ENCODE measurements around the gene SLAIN1.

Gene SLAIN1

DNA sequence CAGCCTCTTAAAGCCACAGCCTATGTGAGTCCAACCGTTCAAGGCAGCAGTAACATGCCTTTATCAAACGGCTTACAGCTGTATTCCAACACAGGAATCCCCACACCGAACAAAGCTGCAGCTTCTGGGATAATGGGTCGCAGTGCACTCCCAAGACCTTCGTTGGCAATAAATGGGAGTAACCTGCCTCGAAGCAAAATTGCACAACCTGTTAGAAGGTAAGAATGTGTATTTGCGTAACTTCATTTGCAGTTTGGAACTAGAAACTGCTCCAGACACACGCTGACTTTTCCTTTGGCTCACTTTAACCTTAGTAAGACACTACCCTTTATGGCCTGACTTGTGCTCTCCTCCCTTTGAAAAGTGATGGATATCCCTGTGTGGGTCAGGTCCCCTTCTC, 63.4 kb downstream of the SLAIN1 start:
- no peak for DNase-seq

DNA sequence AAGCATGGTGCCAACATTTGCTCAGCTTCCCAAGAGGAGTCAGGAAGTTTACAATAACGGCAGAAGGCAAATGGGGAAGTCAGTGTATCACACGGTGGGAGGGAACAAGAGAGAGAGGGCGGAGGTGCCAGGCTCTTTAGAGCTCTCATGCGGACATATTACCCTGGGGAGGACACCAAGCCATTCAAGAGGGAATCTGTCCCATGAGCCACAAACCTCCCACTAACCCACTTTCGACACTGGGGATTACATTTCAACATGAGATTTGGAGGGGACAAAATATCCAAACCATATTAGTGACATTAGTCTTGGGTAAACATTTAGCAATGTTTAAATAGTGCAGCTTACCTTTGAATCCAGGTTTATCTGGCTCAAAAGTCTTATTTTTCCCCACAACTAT, 69.9 kb downstream of the SLAIN1 start:
- no peak for DNase-seq

DNA sequence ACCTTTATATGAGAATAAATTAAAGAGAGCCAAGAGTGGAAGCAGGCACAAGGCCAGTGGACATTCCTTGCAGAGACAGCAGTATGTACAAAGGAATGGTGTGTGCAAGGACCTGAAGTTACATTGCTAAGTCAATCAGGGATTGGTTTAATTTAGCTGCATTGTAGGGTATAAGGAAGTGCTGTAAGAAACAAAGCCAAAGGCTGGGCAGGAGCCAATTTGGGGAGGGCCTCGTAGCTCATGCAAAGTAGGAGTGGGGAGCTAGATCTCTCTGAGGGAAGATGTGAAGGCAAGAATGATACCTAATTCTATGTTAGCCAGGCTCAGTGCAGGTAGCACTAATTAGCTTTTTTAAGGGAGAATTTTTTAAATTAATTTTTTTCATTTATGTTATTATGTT, 76.7 kb downstream of the SLAIN1 start:
- no peak for DNase-seq

DNA sequence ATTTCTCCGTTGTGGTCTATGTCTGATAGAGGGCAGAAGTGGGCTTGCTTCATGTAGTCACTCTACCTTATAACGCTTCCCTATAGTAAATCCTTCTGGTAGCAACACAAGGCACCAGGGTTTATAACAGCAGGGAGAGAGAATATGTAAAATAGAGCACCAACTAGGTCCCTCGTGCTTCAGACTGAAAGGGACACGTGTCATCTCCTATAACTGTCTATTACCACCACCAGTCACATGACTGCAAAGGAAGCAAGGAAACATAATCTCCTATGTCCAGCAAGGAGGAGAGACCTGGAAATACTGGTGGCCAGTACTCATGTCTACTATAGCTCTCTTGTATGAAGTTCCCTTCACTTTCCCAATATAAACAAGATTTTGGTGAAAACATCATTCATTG, 79.2 kb downstream of the SLAIN1 start:
- no peak for DNase-seq

DNA sequence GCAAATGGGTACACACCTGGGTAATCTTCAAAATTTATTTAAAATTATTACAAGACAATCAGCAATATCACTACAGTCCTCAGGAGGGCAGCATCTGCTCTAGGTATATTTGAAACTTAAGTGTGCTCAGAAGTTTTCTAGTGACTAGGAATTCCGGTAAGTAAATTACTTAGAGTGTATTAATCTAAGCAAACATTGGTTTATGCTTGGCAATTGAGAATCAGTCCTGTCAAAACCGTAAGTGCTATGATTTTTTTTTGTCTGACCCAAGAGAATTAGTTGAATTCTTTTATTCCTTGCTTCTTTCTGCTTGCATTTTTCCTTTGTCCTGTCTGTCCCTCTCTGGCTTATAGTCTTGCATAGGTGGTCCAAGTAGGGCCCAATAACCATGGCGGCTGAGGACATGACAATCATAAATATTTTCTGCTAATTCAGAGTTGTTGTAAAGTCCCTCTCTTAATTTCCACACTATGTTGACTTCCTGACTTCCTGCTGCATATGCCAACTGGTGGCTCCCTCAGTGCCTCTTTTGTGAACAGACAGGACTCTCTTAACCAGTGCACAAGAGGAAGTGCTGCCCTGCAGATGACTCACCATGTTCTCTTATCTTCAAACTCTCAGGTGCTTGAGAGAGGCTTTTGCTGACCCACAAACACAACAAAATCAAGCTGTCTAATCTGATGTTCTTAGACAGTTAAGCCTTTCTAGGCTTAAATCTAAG, 82.2 kb downstream of the SLAIN1 start:
- no peak for DNase-seq

DNA sequence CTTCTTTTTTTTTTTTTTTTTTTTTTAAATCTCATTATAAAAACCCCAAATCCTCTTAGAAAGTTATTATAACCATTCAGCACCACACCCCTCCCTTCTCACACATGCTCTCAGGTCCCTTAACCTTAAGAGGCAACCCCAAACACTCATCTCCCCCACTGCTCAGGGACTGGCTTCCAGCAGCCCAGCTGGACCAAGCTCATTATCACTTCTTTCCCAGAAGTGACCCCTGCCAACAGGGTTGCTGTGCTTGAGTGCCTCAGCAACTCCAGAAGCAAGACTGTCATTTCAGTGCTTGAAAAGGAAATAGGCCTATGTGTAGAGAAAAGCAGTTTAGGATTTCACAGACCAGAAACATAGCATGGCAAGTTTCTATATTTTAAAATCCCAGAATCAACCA, 84.3 kb downstream of the SLAIN1 start:
- no peak for DNase-seq

DNA sequence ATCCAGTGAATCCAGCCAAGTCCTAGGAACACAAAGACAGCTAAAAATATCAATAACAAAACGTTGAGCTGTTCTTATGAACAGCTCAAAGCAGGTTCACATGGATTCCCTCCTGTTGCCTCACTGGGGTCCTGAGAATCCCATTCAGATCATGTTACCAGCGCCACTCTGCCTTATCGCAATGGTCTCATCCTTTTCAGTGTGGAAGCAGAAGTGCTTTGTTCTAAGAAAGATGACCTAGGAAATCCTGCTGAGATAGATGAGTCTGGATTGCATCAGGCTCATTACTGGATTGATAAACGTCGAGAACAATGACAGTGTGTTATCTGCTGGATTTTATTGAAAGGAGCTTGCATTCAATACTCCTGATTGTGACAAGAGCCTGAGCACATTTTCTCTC, 87.0 kb downstream of the SLAIN1 start:
- DNase-seq, result no peak

DNA sequence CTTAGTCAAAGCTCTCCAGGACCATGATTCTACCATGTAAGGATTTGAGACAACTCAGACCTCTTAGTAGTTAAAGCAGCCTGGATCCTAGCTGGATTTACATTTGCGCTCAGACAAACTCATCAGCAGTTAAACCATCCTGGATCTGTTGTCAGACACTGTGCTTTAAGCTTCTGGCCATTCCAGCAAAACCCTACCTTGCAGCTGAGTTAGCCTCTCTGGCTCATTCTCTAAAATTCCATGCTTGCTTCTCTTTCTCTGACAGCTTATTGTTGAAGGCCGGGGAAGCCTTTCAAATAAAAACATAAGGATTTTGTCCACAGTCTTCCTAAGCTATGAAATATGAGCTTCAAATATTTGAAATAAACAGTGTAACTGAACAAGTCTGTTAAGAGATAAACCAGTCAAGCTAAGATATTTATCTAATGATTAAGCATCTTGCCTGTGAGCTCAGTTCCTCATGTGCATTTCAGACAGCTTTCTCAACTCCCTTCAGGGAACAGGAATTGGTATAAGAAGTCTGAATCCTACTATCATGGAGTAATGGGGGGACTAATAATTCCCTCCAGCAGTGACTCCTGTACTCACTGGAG, 89.3 kb downstream of the SLAIN1 start:
- DNase-seq, result no peak

DNA sequence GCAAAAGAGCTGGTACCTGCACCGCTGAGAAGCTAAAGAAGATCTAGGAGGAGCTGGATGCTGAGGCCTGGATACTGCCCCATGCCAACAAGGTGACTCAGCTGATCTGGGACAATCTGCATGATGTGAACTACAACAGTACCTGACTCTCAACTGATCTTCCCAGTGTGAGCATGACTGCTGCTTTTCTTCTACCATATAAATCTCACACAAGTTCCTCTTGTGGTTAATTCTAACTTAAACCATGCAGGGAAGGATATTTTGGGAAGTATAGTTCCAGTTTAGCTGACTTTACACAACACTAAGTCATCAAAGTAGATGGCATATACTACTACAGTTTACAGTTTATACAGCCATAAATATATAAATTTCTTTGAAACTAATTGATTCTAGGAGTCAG, 91.9 kb downstream of the SLAIN1 start:
- no peak for DNase-seq

DNA sequence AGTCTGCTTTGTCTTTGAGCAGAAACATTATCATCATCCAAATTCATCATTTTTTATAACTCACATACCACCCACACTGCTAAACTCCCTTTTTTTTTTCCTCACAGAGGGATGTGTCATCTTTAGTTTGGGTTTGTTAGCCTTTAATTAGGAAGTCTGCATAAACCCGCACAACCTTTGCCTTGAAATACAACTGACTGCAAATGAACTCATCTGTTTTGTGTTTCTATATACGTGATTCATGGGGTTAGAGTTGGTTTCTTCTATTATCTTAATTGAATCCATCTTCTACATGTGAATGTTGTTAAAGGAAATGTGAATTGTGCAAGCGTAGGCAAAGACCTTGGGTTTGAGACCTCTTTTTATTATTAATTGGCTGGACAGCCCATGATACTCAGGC, 102.7 kb downstream of the SLAIN1 start:
- no peak for DNase-seq

DNA sequence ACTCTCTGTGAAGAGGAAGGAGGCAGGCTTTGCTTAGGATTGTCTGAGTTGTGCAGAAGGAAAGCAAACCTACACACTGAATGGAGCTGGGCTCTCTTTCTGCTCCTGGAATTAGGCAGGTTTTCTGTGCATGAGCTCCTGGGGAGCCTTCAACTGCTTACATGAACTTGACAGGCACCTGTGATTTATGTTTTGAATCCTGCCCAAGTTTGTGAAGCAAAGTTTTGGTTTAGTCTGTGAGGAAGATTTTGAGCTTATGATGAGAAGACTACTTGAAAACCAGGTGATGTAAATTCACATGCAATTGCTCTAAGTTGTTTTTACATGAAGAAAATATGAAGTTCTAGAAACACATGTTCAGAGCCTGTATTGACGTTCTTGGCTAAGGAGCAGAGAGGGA, 109.0 kb downstream of the SLAIN1 start:
- no peak for DNase-seq

DNA sequence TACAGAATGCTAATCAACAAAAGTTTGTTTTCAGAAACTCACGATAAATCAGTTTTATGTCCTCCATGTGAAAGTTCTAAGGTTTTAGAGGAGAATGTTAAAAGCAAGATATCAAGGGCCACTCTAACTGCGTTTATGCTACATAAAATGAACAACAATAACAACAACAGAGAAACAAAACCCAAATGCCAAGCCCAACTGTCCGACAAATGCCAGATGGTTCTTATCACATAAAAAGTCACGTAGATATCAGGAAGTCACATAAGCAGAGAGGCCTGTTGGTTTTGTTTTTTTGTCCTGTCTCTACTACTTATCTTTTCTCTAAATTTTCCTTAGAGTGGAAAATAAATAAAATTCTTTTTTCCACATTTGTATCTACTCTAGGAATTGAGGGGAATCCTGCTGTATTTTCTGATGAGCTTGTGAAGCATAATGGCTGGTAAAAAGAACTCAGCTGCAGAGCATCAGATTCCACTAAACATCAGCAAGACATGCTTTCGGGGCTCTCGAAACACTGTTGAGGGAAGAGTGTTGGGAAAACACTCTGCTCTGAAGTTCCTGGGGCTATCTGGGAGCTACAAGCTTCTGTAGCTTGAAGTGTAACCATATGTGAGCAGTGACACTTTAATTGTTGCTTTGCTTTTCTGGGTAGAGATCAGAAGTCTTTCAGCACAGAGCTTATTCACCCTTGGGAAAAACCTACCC, 110.1 kb downstream of the SLAIN1 start:
- DNase-seq, result no peak

DNA sequence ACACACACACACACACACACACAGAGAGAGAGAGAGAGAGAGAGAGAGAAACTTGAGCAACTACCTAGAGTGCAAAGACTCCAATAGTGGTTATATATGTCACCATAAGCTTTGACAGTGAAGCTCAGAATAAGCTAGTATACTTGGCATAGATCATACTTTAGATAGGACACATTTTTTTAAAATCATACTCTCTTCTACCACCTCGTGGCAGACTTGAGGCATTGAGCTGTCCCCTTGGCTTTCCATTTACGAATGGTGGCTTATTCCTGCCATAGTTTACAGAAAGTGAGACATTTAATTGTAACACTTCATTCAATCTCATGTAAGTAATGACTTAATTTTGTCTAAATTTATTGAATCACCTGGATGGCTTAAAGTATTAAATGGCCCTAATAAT, 112.9 kb downstream of the SLAIN1 start:
- DNase-seq, result no peak

DNA sequence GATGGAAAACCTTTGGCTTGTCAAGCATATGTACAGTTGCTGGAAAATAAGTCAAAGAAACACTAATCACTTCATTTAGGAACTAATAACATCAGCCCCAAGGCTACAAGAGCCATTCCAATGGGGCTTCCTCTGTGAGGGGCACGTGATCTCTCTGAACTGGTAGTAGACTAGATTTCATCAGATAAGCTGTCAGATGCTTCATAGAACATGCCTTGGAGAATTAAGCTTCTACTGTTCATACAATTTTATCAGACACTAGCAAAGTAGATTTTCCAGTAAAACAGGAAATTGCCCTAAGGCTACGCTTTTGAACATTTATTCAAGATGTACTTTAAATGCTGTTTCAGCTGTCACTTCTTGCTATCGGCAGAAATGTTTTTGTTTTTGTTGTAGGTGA, 113.4 kb downstream of the SLAIN1 start:
- DNase-seq, result no peak

DNA sequence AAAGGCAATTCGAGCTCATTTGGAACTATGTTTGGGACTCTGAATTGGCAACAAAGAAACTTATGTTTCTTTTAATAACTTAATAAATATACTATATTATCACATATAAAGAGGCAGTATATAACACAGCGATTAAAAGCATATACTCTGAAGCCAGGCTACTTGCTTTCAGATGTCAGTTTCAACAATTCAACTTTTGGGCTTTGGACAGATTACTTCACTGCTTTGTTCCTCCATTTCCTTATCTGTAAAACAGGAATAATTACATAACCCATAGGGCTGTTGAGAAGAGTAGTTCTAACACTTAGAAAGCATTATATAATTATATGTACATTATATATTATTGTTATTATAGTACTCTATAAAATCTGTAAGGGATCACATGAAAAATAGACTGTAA, 113.9 kb downstream of the SLAIN1 start:
- DNase-seq, result no peak

DNA sequence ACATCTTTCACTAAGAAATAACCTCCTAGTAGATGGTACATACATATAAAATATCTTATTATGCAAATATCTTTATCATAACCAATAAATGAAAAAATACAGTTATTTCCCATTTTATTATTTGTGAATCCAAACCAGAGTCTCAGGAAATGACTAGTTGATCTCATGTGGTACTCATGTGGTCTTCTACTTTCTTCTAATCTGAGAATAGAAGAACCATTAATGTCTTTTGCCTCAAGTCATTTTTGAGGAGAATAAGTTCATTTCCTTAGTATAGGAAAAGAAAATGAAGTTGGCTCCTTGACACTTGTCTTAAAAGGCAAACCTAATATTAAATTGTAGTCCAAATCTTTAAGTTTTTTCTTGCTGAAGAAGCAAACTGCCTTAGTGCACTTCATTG, 114.5 kb downstream of the SLAIN1 start:
- DNase-seq, result no peak

Data from activated CD4-positive, alpha-beta T cell treated with anti-CD3 and anti-CD28 coated beads, Interleukin-2, amount 50 U/mL, for 1 hour (primary cell).